ENCODE data around the gene GALNT10.

The GALNT10 gene

DNA sequence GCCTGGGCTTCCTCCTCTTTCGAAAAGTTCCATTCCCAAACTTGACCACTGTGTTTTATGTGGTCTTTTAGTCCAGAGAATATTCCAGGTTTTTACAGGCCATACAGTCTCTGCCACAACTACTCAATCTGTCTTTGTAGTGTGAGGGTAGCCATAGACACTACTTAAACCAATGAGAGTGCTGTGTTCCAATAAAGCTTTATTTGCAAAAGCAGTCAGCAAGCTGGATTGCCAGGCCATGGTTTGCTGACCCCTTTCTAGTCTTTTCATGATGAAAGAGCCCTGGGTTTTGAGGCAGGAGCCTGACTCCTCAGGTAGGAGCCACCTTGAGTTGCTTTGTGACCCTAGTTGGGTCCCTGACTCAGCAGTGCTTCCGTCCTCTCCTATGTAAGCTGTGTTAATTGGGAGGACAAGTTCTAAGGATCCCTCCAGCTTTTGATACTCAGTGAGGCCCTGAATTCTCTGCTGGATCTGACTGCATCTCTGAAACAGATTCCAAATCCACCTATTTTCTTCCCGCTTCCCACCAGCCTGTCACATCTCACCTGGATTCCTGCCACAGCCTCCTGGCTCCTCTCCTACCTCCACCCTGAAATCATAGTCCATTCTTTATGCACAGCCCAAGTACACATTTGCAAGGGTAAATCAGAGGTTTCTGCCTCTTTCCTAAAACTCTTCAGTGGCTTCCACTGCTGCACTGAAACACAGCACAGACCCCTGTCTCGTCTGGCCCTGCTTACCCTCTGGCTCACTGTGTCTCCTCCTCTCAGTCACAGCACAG, 13.5 kb downstream of the GALNT10 start:
- DNase-seq: no peak

DNA sequence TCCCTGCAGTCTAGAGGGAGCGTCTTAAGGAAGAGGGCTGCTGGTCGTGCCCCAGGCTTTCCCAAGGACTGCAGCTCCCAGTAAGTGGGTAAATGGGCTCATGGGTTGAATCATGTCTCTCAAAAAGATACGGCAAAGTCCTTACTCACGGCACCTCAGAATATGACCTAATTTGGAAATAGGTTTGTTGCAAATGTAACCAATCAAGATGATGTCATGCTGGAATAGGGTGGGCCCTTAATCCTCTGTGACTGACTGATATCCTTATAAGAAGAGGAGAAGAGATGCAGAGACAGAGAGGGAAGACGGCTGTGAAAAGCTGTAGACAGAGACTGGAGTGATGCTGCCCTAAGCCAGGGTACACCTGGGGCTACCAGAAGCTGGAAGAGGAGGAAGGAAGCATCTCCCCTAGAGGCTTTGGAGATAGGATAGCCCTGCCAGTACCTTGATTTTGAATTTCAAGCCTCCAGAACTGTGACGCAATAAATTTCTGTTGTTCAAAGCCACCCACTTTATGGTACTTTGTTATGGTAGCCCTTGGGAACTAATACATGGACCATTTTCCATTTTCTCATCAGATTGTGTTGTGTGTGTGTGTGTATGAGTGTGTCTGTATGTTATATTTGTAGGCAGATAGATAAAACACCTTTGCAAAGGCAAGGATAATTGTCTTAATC, 15.0 kb downstream of the GALNT10 start:
- no peak for DNase-seq

DNA sequence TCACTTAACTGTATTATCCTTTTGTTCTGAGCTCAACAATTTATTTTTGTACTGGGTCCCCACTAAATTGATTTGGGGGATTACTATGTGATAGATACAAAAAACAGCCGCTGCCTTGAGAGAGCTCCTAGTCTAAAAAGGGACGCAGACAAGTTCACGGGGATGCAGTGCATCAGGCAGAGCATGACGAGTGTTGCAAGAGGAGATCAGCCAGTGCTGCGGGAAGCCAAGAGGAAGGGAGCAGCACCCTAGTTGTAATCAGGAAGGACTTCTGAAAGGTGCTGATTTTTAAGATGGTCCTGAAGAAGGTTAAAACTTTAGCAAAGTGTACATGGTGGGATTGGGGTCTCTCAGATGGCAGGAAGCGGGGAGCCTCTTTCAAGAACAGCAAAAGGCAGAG, 15.8 kb downstream of the GALNT10 start:
- DNase-seq: no peak

DNA sequence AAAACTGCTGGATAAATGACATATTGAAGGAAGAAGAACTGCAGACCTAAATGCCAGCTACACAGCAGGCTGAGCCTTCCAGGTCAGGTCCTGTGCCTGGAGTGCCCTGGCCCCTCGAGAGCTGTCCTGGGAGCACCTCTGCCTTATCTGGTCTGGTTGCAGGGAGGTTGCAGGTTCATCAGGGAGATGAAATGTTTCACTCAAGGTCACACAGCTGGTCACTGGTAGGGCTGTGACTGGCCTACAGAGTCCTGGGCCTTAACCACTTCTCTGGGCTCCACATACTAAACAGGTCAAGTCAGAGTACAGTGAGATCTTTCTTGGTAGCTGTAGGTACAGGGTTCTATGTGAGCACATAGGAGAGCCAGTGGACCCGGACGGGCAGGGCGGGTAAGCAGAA, 16.7 kb downstream of the GALNT10 start:
- no peak for DNase-seq

DNA sequence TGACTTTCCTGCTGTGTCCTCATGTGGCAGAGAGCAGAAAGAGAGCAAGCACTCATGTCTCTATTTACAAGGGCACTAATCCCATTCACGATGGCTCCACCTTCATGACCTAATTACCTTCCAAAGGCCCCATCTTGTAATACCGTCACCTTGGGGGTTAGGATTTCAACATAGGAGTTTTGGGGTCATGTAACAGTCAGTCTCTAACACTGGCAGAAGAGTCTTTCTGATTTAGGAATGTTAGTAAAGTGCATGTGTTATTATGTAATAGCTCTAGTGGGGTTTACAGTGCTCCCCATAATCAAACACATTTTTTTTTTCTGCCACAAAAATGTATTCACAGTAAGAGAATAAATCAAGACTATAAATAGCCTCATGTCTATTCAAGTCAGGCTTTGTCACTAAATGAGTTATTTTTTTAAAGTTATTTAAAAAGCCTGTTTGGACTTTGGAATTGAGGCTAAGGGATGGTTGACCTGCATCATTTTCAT, 19.1 kb downstream of the GALNT10 start:
- no peak for DNase-seq

DNA sequence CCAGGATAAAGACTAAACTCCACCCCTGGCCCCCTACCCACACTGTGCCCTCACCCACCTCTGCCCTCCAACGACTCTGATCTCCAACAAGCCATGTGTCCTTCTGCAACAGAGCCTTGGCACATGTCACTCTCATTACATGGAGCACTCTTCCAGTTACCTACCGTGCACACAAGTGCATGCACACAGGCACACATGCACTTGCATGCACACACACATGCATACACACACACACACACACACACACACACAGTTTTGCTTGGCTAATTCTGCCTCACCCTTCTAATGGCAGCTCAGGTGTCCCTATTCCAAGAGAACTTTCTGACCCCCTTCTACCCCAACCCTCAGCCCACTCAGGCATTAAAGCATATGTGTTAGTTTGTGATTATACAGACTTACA, 19.6 kb downstream of the GALNT10 start:
- no peak for DNase-seq

DNA sequence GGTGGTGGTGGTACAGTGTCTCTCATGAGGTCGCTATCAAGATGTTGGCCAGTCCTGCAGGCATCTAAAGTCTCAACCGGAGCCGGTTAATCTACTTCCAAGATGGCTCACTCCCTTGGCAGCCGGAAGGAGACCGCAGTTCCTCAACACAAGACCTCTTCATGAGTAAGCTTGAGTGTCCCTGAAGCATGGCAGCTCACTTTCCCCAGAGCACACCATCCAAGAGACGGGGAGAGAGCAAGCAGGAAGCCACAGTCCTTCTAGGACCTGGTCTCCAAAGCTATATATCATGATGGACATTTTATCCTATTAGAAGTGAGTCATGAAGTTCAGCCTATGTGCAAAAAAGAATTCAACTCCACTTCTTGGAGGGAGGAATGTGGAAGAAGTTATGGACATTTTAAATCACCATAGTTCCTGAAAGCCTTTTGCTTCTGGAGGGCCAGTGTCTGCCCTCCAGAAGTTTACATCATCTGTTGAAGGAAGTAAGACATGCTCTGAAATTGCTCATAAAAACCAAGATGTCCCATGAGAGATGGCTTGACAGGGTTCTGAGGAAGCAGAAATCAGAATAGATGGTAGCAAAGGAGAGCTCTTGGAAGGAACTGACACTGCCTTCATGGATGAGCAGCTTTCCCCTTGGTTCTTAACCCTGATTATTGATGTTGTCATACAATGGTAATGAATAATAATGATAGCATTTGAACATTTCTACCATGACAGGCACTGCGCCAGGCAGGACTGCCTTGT, 21.3 kb downstream of the GALNT10 start:
- DNase-seq: no peak

DNA sequence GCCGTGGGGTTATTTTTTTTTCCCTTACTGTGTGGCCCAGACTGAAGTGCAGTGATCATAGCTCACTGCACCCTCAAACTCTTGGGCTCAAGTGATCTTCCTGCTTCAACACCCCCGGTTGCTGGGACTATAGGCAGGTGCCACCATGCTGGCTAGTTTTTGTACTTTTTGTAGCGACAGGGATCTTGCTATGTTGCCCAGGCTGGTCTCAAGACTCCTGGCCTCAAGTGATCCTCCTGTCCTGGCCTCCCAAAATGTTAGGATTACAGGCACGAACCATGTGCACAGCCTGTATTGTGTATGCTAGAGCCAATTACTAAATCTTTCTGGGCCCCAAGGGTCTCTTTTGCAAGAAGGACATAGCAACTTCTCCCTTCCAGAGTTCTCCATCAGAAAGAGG, 23.1 kb downstream of the GALNT10 start:
- no peak for DNase-seq

DNA sequence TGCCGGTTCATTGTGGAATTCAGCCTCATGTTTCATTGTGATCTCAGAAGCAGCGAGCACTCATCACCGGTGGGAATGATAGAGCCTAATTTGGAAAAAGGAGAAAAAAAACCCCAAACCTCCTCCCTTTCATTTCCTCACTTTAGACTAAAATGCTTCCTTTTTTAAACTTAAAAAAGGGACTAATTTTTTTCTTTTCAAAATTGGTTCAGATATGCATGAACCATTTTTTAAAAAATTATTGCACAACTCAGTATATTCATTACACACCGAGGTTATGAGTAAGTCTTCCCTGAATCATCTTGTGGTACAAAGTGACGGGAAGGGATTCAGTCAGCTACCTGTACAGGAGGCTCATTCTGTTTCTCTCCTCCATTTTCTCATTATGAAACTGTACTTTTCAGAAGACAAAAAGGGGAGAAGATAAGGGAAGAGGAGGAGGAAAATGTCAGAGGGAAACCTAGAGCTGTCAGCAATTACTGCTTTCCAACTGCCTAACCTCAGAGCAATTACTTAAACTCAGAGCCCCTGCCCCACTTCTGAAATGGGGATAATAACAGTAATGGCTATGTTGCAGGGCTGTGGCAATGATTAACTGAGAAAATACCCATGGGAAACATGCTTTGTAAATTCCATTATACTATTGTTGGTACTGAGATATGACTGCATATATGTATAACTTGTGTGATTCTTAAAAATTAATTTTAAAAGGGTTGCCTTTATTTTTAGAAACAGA, 24.0 kb downstream of the GALNT10 start:
- peak in 1 of 5 donors; percentile 80 for DNase-seq

DNA sequence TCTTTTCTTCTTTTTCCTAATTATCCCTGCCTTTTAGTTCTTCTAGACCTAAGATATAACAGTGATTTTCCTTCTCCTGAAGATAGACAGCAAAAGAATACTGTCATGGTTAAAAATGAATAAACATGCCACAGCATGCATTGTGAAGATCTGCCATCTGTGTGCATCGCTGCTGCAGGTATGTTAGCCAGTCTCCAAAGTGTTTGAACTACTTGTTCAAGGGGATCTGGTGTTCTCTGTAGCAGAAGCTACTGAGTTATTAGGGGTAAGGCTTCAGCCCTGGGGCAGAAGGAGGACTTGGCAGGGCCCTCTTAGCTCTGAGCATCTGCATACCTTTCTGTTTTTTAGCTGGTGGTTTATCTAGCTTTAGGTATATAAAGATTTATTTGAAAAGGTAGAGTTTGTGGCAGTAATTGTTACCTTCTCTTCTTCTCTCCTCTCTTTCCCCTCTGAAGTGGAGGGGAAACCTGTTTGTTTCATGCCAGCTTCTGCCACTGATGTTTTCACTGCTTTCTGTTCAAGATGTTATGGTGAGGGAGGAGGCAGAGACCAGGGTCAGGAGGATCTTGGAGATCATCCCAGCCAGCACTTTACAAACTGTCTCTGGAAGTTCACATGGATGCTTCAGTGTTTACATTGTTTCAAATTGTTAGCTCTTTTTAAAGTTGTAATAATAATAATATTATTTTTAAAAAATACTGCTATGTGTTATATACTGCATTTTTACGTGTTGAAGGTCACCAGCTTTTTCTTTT, 25.2 kb downstream of the GALNT10 start:
- no peak for DNase-seq

DNA sequence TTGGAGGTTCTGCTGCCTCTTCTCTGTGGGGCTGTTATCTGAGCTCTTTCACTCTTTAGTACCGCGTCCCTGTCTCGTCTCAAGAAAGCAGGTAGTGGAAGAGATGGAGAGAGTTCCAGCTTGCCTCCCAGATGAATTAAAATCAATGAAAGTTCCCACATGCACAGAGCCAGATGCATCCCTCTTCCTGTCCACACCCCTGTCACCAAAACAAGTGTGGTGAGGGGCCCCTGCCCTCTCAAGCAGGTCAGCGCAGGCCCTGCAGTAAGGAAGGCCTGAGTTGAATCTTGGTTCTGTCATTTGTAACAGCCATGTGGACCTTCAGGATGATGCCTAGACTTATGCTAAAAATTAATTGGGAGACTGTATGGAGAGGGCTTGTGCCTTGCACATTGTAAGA, 26.9 kb downstream of the GALNT10 start:
- no peak for DNase-seq

DNA sequence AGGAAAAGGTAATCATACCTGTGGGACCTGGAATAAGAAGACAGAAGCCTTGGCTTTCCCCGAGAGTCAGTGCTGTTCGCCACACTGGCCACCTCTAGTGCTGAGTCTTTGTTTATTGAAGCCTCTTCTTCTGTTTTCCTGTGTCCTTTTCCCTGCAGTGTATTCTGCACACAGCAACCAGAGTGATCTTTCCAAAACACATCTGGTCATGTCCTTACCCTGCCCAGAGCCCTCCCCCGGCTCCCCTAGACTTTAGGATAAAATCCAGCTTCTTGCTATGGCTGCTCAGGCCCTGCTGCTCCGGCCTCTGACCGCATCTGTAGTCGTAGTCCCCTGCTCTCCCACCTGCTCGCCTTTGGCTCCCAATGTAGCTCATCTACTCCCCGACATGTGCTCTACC, 28.3 kb downstream of the GALNT10 start:
- no peak for DNase-seq

DNA sequence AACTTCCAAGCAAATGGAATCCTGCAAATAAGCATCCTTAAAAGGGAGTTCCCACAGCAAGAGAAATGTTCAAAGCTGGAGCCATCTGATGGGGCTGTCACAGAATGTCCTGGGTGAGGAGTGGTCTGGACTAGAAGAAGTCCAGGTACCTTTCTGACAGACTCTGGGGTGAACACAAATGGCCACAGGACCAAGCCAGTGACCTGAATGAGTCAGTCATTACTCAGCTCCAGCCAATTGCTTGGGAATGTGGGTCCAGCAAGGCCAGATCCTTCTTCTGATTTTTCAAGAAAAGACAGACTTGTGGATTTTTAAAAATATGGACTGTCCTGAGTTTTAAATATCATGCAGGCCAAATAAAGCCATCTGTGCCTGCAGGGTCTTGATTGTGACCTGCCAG, 30.1 kb downstream of the GALNT10 start:
- no peak for DNase-seq

DNA sequence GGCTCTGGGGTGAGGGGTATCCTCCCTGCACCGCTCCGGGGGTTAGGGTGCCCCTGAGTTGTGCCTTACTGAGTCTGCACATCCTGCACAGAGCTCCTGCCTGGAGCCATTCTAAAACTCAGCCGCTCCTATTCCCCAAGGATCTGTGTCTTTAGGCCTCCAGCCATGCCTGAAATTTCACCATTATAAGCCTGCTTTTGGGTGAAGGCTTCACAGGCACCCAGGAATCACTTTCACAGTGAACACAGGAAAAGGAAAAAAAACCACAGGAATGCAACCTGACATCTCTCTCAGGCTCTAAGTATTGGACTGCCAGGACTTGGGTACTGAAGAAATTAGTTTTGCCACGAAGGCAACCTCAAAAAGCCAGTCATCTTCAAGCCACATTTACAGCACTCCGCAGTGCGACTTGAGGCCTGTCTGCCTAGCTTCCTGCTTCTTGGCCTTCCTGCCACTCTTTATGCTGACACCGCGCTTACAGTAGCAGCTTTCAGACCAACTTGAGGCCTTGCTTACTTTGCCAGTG, 30.9 kb downstream of the GALNT10 start:
- peak; percentile 21 to 82 (median 30) for DNase-seq

DNA sequence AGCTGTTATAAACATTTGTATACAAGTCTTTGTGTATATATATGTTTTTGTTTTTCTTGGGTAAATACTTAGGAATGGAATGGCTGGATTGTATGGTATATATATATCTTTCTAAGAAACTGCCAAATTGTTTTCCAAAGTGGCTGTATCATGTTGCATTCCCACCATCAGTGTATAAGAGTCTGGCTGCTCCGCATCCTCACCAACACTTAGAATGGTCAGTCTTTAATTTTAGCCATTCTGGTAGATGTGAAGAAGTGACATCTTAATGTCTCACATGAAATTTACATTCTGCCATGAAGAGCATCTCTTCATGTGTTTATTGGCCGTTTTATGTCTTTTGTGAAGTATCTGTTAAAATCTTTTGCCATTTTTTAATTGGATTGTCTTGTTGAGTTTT, 31.9 kb downstream of the GALNT10 start:
- no peak for DNase-seq

DNA sequence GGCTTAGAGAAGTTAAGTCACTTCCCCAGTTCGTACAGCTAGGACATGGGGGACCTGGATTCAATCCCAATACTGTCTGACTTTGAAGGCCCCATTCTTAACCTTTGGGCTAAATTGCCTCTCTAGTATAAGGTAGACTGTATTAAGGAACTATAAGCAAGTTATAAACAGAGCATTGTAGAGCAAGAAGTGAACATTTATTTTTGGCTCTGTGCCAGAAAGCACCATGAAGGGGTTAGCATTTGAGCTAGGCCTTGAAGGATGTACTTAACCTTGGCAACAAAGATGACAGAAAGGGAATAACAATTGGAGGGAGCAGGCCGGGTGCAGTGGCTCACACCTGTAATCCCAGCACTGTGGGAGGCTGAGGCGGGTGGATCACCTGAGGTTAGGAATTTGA, 32.8 kb downstream of the GALNT10 start:
- DNase-seq: no peak

DNA sequence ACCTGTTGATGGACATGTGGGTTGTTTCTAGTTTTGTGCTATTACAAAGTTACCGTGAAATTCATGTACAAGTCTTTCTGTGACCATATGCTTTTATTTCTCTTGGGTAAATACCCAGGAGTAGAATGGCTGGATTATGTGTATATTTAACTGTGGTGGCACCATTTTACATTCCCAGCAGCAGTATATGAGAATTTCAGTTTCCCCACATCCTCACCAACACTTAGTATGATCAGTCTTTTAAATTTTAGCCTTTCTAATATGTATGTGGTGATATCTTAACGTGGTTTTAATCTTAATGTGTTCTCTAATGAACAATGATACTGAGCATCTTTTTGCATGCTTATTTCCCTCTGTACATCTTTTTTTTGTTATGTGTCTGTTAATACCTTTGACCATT, 36.6 kb downstream of the GALNT10 start:
- DNase-seq: no peak

DNA sequence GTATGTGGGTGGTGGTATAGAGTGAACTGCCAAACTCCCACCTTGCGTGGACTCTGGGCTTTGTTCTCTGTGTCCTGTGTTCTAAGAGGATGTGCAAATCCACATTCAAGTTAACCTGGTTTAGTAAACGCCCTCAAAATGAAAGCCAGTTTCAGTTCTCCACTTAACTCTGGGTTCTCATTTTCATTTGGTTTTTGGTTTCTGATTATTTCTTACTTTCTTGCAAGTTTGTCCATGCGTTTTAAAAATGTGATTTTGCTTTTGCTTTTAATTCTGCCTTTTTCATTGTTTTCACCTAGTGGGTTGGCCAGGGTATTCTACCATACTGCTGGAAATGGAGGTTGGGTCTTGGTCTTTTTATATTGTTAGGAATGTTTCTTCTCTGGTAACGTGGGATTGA, 38.2 kb downstream of the GALNT10 start:
- DNase-seq: peak in 1 of 5 donors; percentile 41

DNA sequence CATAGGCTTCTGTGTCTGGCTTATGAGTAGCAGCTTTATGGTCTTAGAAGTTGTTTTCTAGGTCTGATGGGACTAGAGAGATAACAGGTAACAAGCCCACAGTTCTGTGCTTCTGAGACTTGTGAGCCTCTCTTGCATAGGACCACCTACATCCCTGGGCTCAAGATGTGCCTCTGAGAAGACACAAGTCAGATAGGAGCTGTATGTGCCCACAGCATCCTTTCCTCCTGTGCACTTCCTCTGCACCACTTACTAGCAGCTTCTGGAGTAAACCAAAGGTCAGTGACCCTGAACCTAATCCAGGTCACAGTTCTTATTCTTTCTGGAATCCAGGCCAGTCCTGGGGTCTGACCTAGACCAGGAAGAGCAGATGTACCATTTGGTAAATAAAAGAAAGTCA, 40.0 kb downstream of the GALNT10 start:
- no peak for DNase-seq

DNA sequence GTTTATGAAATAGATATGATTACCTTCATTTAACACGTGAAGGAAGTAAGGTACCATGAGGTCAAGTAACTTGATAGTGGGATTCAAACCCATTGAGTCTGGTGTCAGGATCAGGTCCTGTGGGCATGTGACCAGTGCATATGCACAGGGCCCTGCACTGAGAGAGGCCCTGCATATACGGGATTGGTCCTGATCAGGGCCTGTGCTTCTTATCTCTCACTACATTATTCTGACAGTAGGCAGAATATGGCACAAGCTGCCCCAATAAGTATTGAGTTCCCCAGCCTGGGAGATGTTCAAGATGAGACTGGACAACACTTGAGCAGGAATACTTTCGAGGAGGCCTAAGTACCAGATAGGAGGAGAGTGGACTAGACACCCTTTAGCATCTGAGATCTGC, 44.0 kb downstream of the GALNT10 start:
- DNase-seq: no peak

DNA sequence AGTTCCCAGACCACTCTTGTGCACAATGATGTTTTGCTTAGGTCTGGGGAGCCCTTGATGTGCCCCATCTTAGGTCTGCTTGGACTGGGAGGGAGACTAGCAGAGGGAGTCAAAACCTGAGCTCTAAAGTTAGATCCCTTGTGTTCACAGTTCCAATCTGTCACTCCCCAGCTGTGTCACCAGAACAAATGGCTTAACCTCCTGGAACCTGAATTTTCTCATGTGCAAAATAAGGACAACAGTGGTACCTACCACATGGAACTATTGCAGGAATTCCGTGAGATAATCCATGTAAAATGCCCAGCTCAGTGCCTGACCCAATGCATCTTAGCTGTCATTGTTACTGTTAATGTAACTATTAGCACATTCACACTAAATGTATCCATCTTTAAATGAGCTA, 45.5 kb downstream of the GALNT10 start:
- DNase-seq: no peak
